PC-3 (cell line): ENCODE results near the gene PVR. TPM values are rescaled to one million over a fixed set of nuclear protein-coding genes. Genes with fewer than 3 reads are reported as not detected.

ENCODE experiments used
- ATAC-seq: fragments of 200-7000 bp; cut with Tn5 transposase; 2 replicates; pipeline ENCODE4 v1.9.1; 2020; ENCODE audit warnings: mild to moderate bottlenecking, moderate library complexity
- BruUV-seq: library from RNA; stranded (reverse); fragments of 400-500 nt; replicated peaks from 2 replicates; lab custom pipeline; 2021; lab: Mats Ljungman, UMichigan
- CTCF ChIA-PET: fragments of 300-600 bp; sonication (Branson Sonifier 250); formaldehyde crosslinking; loops from one replicate; lab custom pipeline; 2022; ENCODE audit warnings: antibody characterized with exemption; lab: Charles Lee
- POLR2A ChIA-PET: fragments of 300-600 bp; sonication (Branson Sonifier 250); formaldehyde crosslinking; loops from one replicate; lab custom pipeline; 2022; ENCODE audit warnings: antibody characterized with exemption; ENCODE audit not compliant: unreplicated experiment; lab: Charles Lee
- DNase-seq: peaks from one replicate; pipeline ENCODE4 v3.0.0-alpha.2; 2015
- H2AFZ ChIP-seq: fragments of 300-600 bp; sonication (generic); 2 replicates; pipeline ENCODE4 v1.6.0; 2016; ENCODE audit warnings: antibody characterized with exemption, low read length
- H3F3A ChIP-seq: fragments of 300-600 bp; sonication (generic); one replicate; pipeline ENCODE4 v1.6.0; 2017; ENCODE audit warnings: antibody characterized with exemption, low read length, control low read depth, mild to moderate bottlenecking; ENCODE audit not compliant: unreplicated experiment
- H3K27ac ChIP-seq: fragments of 300-600 bp; sonication (generic); 2 replicates; pipeline ENCODE4 v1.5.1; 2016; ENCODE audit warnings: mild to moderate bottlenecking, low read length
- H3K27me3 ChIP-seq: fragments of 300-600 bp; sonication (generic); 2 replicates; pipeline ENCODE4 v1.6.1; 2016; ENCODE audit warnings: low read length, mixed read lengths
- H3K36me3 ChIP-seq: fragments of 300-600 bp; sonication (generic); 2 replicates; pipeline ENCODE4 v1.6.1; 2016; ENCODE audit warnings: low read depth, mixed run types, low read length, mixed read lengths
- H3K4me1 ChIP-seq: fragments of 300-600 bp; sonication (generic); 2 replicates; pipeline ENCODE4 v1.5.1; 2016; ENCODE audit warnings: low read length; ENCODE audit not compliant: insufficient read depth
- H3K4me2 ChIP-seq: fragments of 300-600 bp; sonication (generic); 2 replicates; pipeline ENCODE4 v1.6.0; 2016; ENCODE audit warnings: low read length
- H3K4me3 ChIP-seq: fragments of 300-600 bp; sonication (generic); 2 replicates; pipeline ENCODE4 v1.5.1; 2016; ENCODE audit warnings: mild to moderate bottlenecking, low read length, mixed read lengths
- H3K79me2 ChIP-seq: fragments of 300-600 bp; sonication (generic); 2 replicates; pipeline ENCODE4 v1.6.1; 2017; ENCODE audit warnings: low read length, mixed read lengths
- H3K9ac ChIP-seq: fragments of 300-600 bp; sonication (generic); 2 replicates; pipeline ENCODE4 v1.6.0; 2016; ENCODE audit warnings: mild to moderate bottlenecking, low read length
- H3K9me2 ChIP-seq: fragments of 300-600 bp; sonication (generic); replicated peaks from 2 replicates; pipeline ENCODE4 v1.6.1; 2016; ENCODE audit warnings: mixed run types, low read length, mixed read lengths
- H3K9me3 ChIP-seq: fragments of 300-600 bp; sonication (generic); 2 replicates; pipeline ENCODE4 v1.6.1; 2016; ENCODE audit warnings: low read length, mixed read lengths
- H4K20me1 ChIP-seq: fragments of 300-600 bp; sonication (generic); 2 replicates; pipeline ENCODE4 v1.6.1; 2016; ENCODE audit warnings: low read length, mixed read lengths
- CTCF ChIP-seq: fragments of 300-600 bp; sonication (generic); conservative IDR thresholded peaks from 2 replicates; pipeline ENCODE4 v1.5.1; 2017; ENCODE audit warnings: antibody characterized with exemption, low read depth, mild to moderate bottlenecking, low read length
- EZH2 ChIP-seq: fragments of 300-600 bp; sonication (generic); IDR thresholded peaks from one replicate; pipeline ENCODE4 v1.6.1; 2017; ENCODE audit warnings: antibody characterized with exemption, mild to moderate bottlenecking, low read length; ENCODE audit not compliant: unreplicated experiment
- EZH2phosphoT487 ChIP-seq: fragments of 300-600 bp; sonication (generic); IDR thresholded peaks from 2 replicates; pipeline ENCODE4 v1.6.1; 2018; ENCODE audit warnings: mild to moderate bottlenecking, antibody characterized with exemption, low read length, borderline replicate concordance
- intact Hi-C: fragments of 100-400 bp; cut with micrococcal nuclease; formaldehyde crosslinking; loops from 2 replicates; pipeline ENCODE4 v1.9.0; 2023
- total RNA-seq: library from RNA; depleted of rRNA; stranded (reverse); fragments of >200 nt; gene quantifications from 2 replicates; pipeline ENCODE4 v1.2.3, GENCODE V29; 2014

Gene PVR
- total RNA-seq, 1 experiment from 2014 or later: 75.3 TPM

- Histone ChIP-seq H3F3A (no peaks in the 10 kb centered on the region), H3K9ac (no peak overlapping the region), H3K79me2 (peaks cover 62% of the 10 kb centered on the region), H3K4me2 (peak overlapping the region; percentile 71), H3K4me3 (peak overlapping the region; percentile 46), H3K27me3 (no peaks in the 10 kb centered on the region), H2AFZ (no peak overlapping the region), H3K27ac (no peak overlapping the region), H3K36me3 (peaks cover 25% of the 10 kb centered on the region), H3K9me2 (no peaks in the 10 kb centered on the region), H3K9me3 (no peaks in the 10 kb centered on the region), H3K4me1 (peaks cover 28% of the 10 kb centered on the region), H4K20me1 (peaks cover 13% of the 10 kb centered on the region)
- ATAC-seq: no peak
- intact Hi-C loops: no loop called here
- CTCF ChIA-PET: no interaction called here
- POLR2A ChIA-PET: no interaction called here
- BruUV-seq: TSS peak; percentile 30
- DNase-seq: no peak
- TF ChIP-seq EZH2: no peak
- no peak for TF ChIP-seq EZH2phosphoT487
- no peak for TF ChIP-seq CTCF
These were observed 2.3 kb downstream of the PVR start for GRCh38 chr19:44646049-44646416.

DNA sequence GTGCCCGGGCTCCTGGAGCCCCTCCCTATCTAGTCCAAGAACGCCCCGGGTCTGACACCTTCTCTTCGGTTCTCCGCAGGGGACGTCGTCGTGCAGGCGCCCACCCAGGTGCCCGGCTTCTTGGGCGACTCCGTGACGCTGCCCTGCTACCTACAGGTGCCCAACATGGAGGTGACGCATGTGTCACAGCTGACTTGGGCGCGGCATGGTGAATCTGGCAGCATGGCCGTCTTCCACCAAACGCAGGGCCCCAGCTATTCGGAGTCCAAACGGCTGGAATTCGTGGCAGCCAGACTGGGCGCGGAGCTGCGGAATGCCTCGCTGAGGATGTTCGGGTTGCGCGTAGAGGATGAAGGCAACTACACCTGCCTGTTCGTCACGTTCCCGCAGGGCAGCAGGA is 3.4 kb downstream of the PVR start:
- intact Hi-C loops: no loop called here
- ChIA-PET CTCF (no interaction called here), POLR2A (no interaction called here)
- H3K9me2 ChIP-seq: no peaks in the 10 kb centered on the region
- H3K4me2 ChIP-seq: no peak overlapping the region
- H3K9me3 ChIP-seq: no peaks in the 10 kb centered on the region
- TF ChIP-seq CTCF (no peak), EZH2phosphoT487 (no peak), EZH2 (no peak)
- no peak overlapping the region for H2AFZ ChIP-seq
- no peak overlapping the region for H3K4me3 ChIP-seq
- no peak overlapping the region for H3K27ac ChIP-seq
- H3K36me3 ChIP-seq: peaks cover 31% of the 10 kb centered on the region
- H3K79me2 ChIP-seq: peaks cover 68% of the 10 kb centered on the region
- ATAC-seq: no peak
- H3K27me3 ChIP-seq: no peaks in the 10 kb centered on the region
- no peak overlapping the region for H3K9ac ChIP-seq
- no TSS peak for BruUV-seq
- no peak for DNase-seq
- H3K4me1 ChIP-seq: peaks cover 22% of the 10 kb centered on the region
- peaks cover 13% of the 10 kb centered on the region for H4K20me1 ChIP-seq
- H3F3A ChIP-seq: no peaks in the 10 kb centered on the region

DNA sequence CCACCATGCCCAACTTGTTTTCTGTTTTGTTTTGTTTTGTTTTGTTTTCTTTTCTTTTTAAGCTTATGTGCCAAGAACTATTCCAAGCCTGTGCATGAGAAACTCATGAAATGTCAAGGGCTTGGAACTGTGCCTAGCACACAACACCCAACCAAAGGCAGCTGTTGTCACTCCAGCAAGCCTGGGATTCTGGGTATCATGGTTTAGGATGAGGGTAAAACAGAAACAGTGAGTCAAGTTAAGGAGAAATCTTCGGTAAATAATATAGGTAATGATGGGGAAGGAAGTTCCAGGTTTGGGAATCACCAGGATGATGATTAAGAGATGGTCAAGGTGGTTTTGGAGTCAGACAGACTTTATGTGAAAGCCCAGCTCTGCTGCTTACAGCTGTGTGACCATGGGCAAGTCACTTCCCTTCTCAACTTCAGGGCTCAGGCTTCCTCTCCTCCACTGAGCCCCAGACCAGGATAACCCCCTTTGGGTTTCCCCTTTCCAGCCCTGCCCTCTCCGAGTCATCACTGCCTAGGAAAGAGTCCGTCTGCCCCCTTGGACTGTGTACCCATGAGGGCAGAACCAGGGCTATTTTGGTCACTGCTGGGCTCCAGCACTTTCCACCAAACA is 5.0 kb downstream of the PVR start:
- TF ChIP-seq EZH2 (no peak), EZH2phosphoT487 (no peak), CTCF (no peak)
- Histone ChIP-seq H3K4me1 (peaks cover 19% of the 10 kb centered on the region), H3K27ac (peak overlapping the region; percentile 41), H3K4me2 (peak overlapping the region; percentile 31; the same call in 1 of the 2 replicates), H3K9me2 (no peaks in the 10 kb centered on the region), H3K36me3 (peaks cover 39% of the 10 kb centered on the region), H4K20me1 (peaks cover 13% of the 10 kb centered on the region), H3K9me3 (no peaks in the 10 kb centered on the region), H2AFZ (no peak overlapping the region), H3F3A (no peaks in the 10 kb centered on the region), H3K79me2 (peaks cover 62% of the 10 kb centered on the region), H3K27me3 (no peaks in the 10 kb centered on the region), H3K4me3 (no peak overlapping the region), H3K9ac (no peak overlapping the region)
- DNase-seq: peak; percentile 59
- peak; percentile 11; the same call in 1 of the 2 replicates for ATAC-seq
- intact Hi-C loops: no loop called here
- ChIA-PET CTCF (interaction anchor here (0.6 kb wide), 1 partner anchor 352 kb away, joined by 7 read pairs; no protein-coding TSS in a partner anchor), POLR2A (no interaction called here)
- no TSS peak for BruUV-seq
